OCI-LY3 (cell line): ENCODE measurements around the gene PAK2.
"Not testable (repeated sequence)": the region's sequence is repeated elsewhere in the genome, so short reads cannot be mapped to it uniquely, and the experiment has no call there.

ENCODE experiments used
- H2AFZ ChIP-seq: fragments of 200-600, 300-600 bp; shearing (Covaris generic); 2 replicates; pipeline ENCODE4 v1.6.0; 2014; ENCODE audit warnings: antibody characterized with exemption, low read depth, low read length
- H3K27ac ChIP-seq: fragments of 200-600, 300-600 bp; sonication (generic); 2 replicates; pipeline ENCODE4 v1.5.1; 2014; ENCODE audit warnings: mild to moderate bottlenecking, low read length, moderate library complexity, mixed read lengths
- H3K27me3 ChIP-seq: fragments of 200-600, 300-600 bp; sonication (generic); 2 replicates; pipeline ENCODE4 v1.6.1; 2014; ENCODE audit warnings: low read depth, low read length, mixed read lengths
- H3K36me3 ChIP-seq: fragments of 200-600, 300-600 bp; sonication (generic); replicated peaks from 2 replicates; pipeline ENCODE3; 2014; ENCODE audit warnings: low read depth, low read length, mixed read lengths
- H3K4me1 ChIP-seq: fragments of 300-600, 200-600 bp; sonication (generic); 2 replicates; pipeline ENCODE4 v1.6.1; 2014; ENCODE audit warnings: low read length, mixed read lengths
- H3K4me2 ChIP-seq: fragments of 200-600, 300-600 bp; sonication (generic); 2 replicates; pipeline ENCODE4 v1.6.1; 2014; ENCODE audit warnings: low read length, mixed read lengths
- H3K4me3 ChIP-seq: fragments of 300-600, 200-600 bp; sonication (generic); 2 replicates; pipeline ENCODE4 v1.5.1; 2014; ENCODE audit warnings: antibody characterized with exemption, mild to moderate bottlenecking, low read length, moderate library complexity
- H3K79me2 ChIP-seq: fragments of 300-600, 200-600 bp; shearing (Covaris generic); 2 replicates; pipeline ENCODE4 v1.6.1; 2014; ENCODE audit warnings: mild to moderate bottlenecking, low read length, mixed read lengths
- H3K9ac ChIP-seq: fragments of 300-600, 200-600 bp; shearing (Covaris generic); 2 replicates; pipeline ENCODE4 v1.6.0; 2014; ENCODE audit warnings: mild to moderate bottlenecking, low read length, moderate library complexity
- H3K9me3 ChIP-seq: fragments of 200-600, 300-600 bp; shearing (Covaris generic); 2 replicates; pipeline ENCODE4 v1.6.1; 2014; ENCODE audit warnings: low read length, mixed read lengths; ENCODE audit not compliant: insufficient read depth
- H4K20me1 ChIP-seq: fragments of 200-600, 300-600 bp; sonication (generic); 2 replicates; pipeline ENCODE4 v1.6.1; 2016; ENCODE audit warnings: low read length, mixed read lengths; ENCODE audit not compliant: insufficient read depth
- CTCF ChIP-seq: fragments of 200-600, 300-600 bp; sonication (generic); IDR thresholded peaks from 2 replicates; pipeline ENCODE4 v1.5.1; 2014; ENCODE audit warnings: antibody characterized with exemption, low read length, low read depth
- EZH2phosphoT487 ChIP-seq: fragments of 200-600 bp; shearing (Covaris generic); IDR thresholded peaks from 2 replicates; pipeline ENCODE4 v1.6.1; 2018; ENCODE audit warnings: antibody characterized with exemption, mixed run types, low read depth

PAK2 gene

DNA sequence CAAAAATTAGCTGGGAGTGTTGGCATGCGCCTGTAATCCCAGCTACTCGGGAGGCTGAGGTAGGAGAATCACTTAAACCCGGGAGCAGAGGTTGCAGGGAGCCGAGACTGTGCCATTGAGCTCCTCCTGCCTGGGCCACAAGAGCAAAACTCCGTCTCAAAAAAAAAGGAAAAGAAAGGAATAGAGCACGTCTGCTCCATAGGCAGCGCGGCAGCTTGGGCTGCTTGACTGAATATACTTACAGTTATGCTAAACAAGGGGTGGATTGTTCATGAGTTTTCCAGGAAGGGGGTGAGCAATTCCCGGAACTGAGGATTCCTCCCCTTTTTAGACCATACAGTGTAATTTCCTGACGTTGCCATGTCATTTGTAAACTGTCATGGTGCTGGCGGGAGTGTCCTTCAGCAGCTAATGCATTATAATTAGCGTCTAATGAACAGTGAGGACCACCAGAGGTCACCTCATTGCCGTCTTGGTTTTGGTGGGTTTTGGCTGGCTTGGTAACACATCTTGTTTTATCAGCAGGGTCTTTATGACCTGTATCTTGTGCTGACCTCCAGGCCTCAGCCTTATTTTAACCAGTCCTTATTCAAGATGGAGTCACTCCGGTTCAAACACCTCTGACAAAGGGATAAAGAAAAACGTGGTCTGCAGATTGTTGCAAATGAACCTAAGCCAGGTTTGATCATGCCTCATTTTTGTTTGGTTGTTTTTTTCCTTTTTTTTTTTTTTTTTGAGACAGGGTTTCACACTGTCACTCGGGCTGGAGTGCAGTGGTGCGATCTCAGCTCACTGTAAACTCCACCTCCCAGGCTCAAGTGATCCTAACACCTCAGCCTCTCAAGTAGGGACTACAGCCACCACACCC is 103.1 kb downstream of the PAK2 start:
- H3K79me2 ChIP-seq = no peaks in the 10 kb centered on the region
- no peaks in the 10 kb centered on the region for H3K36me3 ChIP-seq
- no peak overlapping the region for H3K9ac ChIP-seq
- no peaks in the 10 kb centered on the region for H3K4me1 ChIP-seq
- no peak overlapping the region for H3K27ac ChIP-seq
- no peak overlapping the region for H3K4me3 ChIP-seq
- TF ChIP-seq EZH2phosphoT487 = no peak
- TF ChIP-seq CTCF = no peak
- H3K27me3 ChIP-seq = no peaks in the 10 kb centered on the region
- no peak overlapping the region for H2AFZ ChIP-seq
- H3K4me2 ChIP-seq = no peak overlapping the region
- H4K20me1 ChIP-seq = no peaks in the 10 kb centered on the region
- H3K9me3 ChIP-seq = no peaks in the 10 kb centered on the region

DNA sequence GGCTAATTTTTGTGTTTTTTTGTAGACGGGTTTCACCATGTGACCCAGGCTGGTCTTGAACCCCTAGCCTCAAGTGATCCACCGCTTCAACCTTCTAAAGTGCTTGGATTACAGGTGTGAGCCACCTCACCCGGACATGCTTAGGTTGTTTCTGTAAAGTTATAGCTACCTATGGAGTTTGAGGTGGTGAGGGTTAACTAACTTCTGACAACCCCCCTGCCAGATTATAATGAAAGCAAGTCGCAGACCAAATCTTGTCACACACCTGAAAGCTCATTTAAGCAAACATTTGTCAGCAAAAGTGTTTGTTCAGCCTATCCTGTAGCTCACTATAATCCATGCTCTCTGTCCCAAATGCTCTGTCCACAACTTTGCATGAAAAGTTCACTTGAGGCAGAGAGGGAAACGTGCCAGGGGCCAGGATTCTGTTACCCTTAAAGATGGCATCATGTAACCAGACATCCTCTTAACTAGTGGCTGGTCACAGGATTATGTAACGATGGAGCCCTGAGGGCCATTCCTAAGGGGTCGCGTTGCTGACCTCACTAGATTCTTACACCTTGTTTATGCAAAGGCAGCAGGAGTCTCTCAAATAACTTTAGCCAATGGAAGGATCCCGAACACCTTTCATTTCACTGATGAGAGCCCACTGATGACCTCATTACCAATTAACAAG is 103.9 kb downstream of the PAK2 start:
- Histone ChIP-seq H2AFZ (no peak overlapping the region), H4K20me1 (no peaks in the 10 kb centered on the region), H3K4me3 (no peak overlapping the region), H3K36me3 (no peaks in the 10 kb centered on the region), H3K27ac (no peak overlapping the region), H3K4me2 (no peak overlapping the region), H3K9ac (no peak overlapping the region), H3K27me3 (no peaks in the 10 kb centered on the region), H3K9me3 (no peaks in the 10 kb centered on the region), H3K79me2 (no peaks in the 10 kb centered on the region), H3K4me1 (no peaks in the 10 kb centered on the region)
- TF ChIP-seq EZH2phosphoT487 (no peak), CTCF (no peak)

DNA sequence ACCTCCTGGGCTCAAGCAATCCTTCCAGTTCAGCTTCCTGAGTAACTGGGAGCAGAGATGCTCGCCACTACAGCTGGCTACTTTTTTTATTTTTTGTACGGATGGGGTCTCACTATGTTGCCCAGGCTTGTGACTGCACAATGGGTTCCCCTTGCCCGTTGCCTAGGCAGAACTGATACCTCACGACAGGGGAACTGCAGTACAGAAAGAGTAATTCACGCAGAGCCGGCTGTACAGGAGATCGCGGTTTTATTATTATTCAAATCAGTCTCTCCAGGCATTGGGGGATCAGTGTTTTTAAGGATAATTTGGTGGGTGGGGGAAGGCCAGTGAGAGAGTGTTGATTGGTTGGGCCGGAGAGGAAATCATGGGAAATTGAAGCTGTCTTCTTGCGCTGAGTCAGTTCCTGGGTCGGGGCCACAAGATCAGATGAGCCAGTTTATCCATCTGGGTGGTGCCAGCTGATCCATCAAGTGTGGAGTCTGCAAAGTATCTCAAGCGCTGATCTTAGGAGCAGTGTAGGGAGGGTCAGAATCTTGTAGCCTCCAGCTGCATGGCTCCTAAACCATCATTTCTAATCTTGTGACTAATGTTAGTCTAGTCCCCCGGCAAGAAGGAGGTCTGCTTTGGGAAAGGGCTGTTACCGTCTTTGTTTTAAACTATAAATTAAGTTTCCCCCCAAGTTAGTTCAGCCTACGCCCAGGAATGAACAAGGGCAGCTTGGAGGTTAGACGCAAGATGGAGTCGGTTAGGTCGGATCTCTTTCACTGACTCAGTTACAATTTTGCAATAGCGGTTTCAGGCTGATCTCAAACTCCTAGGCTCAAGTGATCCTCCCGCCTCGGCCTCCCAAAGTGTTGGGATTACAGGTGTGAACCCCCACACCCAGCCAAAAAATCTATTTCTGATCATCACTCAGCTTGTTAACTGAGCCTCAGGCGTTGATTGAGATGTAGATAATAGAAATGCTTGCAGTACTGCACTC is 104.9 kb downstream of the PAK2 start:
- not testable (repeated sequence) for H4K20me1 ChIP-seq, H3K36me3 ChIP-seq, H3K4me1 ChIP-seq, H3K4me2 ChIP-seq, H3K27ac ChIP-seq, H2AFZ ChIP-seq, H3K27me3 ChIP-seq, H3K79me2 ChIP-seq, H3K9ac ChIP-seq, H3K4me3 ChIP-seq, H3K9me3 ChIP-seq

GRCh38 chr3:196848375-196848774 is 108.7 kb downstream of the PAK2 start:
- H3K4me3 ChIP-seq, H3K9me3 ChIP-seq, H2AFZ ChIP-seq, H3K36me3 ChIP-seq, H4K20me1 ChIP-seq, H3K4me2 ChIP-seq, H3K27ac ChIP-seq, H3K4me1 ChIP-seq, H3K27me3 ChIP-seq, H3K9ac ChIP-seq, H3K79me2 ChIP-seq: not testable (repeated sequence)
